ENCODE data around the gene AKAP13.
A peak's percentile ranks its signal among the peaks of the same experiment; 100 is the strongest.
"Not testable (repeated sequence)": the region's sequence is repeated elsewhere in the genome, so short reads cannot be mapped to it uniquely, and the experiment has no call there.

Gene AKAP13

GRCh38 chr15:85500729-85501128 is 120.3 kb downstream of the AKAP13 start:
- DNase-seq (ENCODE audit: low read depth), result no peak

DNA sequence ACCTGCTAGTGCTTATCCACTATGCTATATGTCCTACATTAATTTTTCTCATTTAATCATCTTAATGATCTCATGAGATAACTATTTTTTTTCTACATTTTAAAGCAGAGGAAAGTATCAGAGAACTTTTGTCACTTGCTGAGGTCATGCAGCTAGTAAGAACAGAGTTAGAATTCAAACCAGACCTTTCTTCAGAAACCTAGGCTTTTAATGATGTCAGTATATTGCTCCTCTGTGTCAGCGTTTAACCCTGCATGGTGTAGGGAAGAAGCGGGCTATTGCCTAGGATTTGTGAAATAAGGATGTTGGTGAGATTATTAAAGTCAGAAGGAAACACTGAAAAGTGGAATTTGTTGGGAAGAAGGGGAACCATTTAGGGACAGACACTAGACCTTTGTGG is 121.2 kb downstream of the AKAP13 start:
- no peak for DNase-seq (ENCODE audit: low read depth)

DNA sequence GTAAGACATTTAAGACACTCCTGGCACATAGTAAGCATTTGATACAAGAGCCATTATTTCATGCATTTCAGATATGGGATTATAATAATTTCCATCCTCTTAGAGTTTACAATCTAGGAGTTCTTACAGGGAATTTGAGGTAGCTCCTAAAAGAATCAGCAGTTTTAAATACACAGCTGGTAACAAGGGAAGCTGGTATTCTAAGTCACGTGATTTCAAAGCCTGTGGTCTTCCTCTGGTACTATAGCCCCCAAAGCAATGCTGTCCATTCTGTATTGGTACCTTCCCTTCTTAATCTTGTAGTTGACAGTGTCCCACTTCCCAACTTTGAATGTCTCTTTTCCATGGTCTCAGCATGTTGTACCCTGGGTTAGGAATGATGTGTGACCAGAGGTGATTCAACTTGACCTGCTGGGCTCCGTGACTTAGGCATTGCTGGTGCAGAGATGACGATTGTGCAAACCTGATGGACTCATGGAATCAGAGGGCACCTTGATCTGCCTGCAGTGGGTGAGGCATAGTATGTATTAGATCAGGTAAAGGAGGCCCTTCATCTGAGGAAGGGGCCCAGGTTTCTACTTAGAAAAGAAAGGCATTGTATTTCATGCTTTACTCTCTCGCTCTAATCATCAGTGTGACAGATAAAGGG is 122.9 kb downstream of the AKAP13 start:
- DNase-seq (ENCODE audit: low read depth), result no peak

GRCh38 chr15:85504749-85505676 is 124.6 kb downstream of the AKAP13 start:
- peak; percentile 69 for DNase-seq (ENCODE audit: low read depth)

GRCh38 chr15:85507114-85507513 is 126.7 kb downstream of the AKAP13 start:
- no peak for DNase-seq (ENCODE audit: low read depth)

GRCh38 chr15:85509973-85510372 is 129.6 kb downstream of the AKAP13 start:
- no peak for DNase-seq (ENCODE audit: low read depth)

- no peak for DNase-seq (ENCODE audit: low read depth)
Measured at GRCh38 chr15:85514413-85514812, 134.0 kb downstream of the AKAP13 start.

DNA sequence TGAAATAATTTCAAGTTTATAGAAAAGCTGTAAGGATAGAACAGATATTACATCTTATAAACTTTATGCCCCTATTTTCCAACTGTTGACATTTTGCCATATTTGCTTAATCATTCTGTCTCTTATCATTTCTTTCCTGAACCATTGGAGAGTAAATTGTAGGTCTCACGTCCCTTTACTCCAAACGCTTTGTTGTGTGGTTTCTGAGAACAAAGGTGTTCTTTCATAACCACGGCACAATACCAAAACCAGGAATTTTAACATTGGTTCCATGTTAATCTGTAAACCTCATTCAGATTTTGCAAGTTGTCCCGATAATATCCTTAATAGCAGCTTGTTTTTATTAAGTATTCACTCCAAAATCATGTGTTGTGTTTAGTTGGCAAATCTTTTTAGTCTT is 134.8 kb downstream of the AKAP13 start:
- DNase-seq (ENCODE audit: low read depth), result no peak

DNA sequence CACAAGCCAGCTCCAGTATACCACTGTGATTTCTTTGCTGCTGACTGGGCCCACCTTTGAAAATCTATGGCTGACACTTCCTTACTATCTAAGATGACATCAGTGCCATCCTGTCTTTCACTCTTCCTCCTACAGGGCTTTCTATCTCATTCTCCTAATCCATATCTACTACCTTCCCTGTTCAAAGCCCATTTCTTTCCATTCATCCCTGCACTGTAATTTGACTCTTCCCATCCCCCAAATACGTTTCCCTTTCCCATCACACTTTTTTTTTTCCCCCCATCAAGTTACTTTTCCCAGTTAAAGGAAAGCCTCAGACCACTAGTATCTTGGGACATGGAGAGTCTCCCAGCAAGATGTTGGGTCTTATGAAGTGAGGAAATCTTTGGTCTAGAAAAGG is 136.7 kb downstream of the AKAP13 start:
- DNase-seq (ENCODE audit: low read depth), result no peak

GRCh38 chr15:85518979-85519761 is 138.8 kb downstream of the AKAP13 start:
- DNase-seq (ENCODE audit: low read depth), result no peak

DNA sequence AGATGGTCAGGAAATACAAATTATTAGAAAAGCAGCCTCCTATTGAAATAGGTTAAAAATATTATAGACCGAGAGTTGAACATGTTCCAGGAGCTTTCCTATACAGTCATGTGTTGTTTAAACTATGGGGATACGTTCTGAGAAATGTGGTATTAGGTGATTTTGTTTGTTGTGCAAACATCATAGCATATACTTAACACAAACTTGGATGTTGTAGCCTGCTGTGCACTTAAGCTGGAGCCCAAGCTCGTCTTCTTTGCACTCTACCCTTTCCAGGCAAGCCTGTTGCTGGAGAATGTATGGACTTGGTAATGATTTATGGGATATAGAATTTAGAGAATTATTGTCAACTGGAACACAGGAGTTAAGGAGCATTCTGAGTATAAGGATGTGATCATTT is 140.2 kb downstream of the AKAP13 start:
- no peak for DNase-seq (ENCODE audit: low read depth)

DNA sequence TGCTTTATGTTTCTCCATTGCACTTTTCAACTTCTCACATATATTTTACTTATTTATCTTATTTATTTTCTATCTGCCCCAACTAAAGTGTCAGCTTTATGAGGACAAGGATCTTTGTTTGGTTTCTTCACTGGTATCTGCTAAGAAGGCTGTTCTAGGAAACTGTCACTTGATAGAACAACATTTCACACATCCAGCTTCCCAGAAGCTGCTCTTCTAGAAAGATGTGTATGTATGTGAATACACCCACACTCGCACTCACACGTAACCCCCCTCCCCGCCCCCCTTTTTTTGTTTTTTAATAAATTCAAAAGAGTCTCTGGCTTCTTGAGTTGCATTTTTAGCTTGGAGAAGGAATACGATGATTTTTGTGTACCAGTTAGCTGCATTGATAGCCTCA is 143.1 kb downstream of the AKAP13 start:
- no peak for DNase-seq (ENCODE audit: low read depth)

DNA sequence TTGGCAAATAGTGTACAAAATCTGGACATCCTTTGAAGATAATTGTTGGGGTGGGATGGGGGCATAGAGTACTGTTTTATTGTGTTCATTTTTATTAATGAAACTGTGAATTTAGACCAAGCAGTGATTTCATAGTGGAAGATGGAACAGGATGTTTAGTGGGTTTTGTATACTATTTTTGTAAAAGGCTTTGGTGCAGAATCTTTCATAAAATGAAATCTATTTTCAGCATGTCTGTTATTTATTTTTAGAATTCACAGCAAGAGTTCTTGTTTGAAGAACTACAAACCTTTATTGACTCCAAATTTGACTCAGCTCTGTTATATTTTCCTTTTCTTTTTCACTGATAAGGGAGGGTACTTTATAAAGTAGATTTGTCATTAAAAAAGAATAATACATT is 145.4 kb downstream of the AKAP13 start:
- no peak for DNase-seq (ENCODE audit: low read depth)

- DNase-seq (ENCODE audit: low read depth), result peak; percentile 89
Measured at GRCh38 chr15:85527895-85528294, 147.5 kb downstream of the AKAP13 start.

DNA sequence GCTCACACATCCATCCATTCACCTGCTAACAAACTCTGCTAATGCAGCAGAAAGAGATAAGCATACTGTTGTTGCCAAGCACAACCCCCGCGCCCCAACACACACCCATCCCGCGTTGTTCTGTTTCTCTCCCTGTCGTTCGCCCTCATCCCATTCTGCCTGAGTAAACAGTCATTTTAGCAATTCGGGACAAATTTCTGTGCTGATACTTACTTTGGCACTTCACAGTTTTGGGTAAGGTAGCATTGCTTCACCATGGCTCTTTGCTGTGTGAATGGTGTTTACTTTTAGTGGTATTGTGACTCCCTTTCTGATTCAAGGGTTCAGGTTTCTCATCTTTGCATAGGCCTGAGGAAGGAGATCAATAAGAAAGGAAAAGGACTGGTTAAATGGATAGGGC is 149.7 kb downstream of the AKAP13 start:
- DNase-seq (ENCODE audit: low read depth), result no peak

GRCh38 chr15:85531083-85531482 is 150.7 kb downstream of the AKAP13 start:
- peak; percentile 56 for DNase-seq (ENCODE audit: low read depth)

DNA sequence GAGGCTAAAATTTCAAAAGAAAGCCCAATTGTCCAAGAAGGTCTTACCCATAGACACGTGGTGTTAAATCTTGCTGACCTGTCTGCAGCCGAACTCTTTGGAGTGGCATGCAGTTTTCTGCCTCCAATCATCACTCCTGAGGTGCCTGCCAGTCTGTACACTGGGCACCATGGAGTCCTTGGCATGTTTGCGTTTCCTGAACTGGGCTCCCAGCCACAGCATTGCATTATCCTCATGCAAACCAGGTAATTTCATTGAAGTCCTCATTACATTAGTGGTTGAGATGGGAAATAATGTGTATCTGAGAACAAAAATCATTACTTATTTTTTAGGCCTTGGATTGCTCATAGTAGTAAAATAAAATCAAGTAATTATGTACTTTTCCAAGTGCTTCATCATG is 152.3 kb downstream of the AKAP13 start:
- no peak for DNase-seq (ENCODE audit: low read depth)

DNA sequence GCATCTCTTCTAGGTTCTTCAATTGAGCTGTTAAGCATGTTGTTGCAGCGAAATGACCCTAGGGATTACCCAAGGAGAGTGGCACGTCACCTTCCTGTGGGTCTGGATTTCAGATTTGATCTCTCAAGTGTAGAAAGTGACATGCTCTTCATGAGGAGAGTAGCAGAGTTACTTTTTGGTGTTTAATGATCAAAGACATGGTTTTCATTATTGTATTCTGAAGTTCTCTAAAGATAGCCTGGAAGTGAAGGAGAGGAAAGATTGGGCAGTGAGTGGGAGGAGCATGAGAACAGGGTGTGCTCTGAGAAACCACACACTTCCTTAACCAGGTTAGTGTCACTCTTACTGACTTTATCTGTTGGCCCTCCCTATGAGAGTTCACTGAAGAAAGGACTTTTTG is 153.6 kb downstream of the AKAP13 start:
- DNase-seq (ENCODE audit: low read depth), result no peak

DNA sequence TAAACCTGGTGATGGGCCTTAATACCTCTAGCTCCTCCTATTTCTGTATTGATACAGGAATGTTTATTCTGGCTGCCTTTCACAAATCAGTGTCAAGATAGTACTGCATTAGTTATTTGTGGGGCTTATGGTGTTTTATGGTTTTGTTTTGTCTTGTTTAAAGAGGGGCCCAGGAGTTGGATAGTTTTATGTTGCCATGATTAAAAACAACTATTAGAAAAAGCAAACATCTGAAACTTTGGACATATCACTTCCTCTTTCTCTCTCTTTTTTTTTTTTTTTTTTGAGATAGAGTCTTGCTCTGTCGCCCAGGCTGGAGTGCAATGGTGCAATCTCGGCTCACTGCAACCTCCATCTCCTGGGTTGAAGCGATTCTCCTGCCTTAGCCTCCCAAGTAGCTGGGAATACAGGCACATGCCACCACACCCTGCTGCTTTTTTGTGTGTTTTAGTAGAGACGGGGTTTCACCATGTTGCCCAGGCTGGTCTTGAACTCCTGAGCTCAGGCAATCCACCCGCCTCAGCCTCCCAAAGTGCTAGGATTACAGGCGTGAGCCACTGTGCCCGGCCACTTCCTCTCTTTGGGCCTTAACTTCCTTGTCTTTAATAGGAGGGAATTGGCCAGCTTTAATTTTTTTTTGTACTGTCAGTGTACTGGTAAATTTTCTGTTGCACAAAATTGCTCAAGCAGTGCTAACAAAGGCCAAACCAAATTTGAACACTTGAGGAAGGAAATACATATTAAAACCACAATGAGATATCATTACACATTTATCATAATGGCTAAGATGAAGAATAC is 155.3 kb downstream of the AKAP13 start:
- not testable (repeated sequence) for DNase-seq (ENCODE audit: low read depth)

DNA sequence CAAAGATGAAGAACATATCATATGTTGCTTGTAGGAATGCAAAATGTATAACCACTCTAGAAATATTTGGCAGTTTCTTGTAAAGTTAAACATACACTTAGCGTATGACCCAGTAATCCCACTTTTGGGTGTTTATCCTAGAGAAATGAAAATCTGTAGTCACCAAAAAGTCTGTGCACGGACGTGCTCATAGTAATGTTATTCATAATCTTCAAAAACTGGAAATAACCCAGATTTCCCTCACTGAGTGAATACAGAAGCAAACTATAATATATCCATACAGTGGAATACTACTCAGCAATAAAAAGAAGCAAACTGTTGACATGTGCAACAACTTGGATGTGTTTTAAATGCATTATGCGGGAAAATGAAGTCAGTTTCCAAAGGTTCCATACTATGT is 155.9 kb downstream of the AKAP13 start:
- no peak for DNase-seq (ENCODE audit: low read depth)

GRCh38 chr15:85539491-85539890 is 159.1 kb downstream of the AKAP13 start:
- no peak for DNase-seq (ENCODE audit: low read depth)
